ENCODE data around the gene SYNPR. TPM values are rescaled to one million over a fixed set of nuclear protein-coding genes. Genes with fewer than 3 reads are reported as not detected.

The SYNPR gene
- total RNA-seq, 1 experiment from 2014 or later, result 0.17 TPM

GRCh38 chr3:63343674-63344073 lies 65.6 kb downstream of the SYNPR start:
- H3K18ac ChIP-seq (ENCODE audit: insufficient read length, low read depth, low read length), result no peak overlapping the region
- peaks cover 11% of the 10 kb centered on the region; the same call in 1 of the 2 replicates for H3K4me1 ChIP-seq (ENCODE audit: insufficient read depth, low read length)
- no peaks in the 10 kb centered on the region for H3K27me3 ChIP-seq (ENCODE audit: insufficient read depth, low read length)
- no peaks in the 10 kb centered on the region for H3K79me2 ChIP-seq (ENCODE audit: insufficient read depth, low read length)
- no peaks in the 10 kb centered on the region for H3K9me3 ChIP-seq (ENCODE audit: control insufficient read depth, low read depth, low read length)
- no CpG with 5 or more reads among the region's 9 CpGs for WGBS (ENCODE audit: extremely low coverage, insufficient read length, low lambda C conversion rate)
- H3K9me3 Mint-ChIP-seq, result peaks cover 0 to 4% of the 10 kb centered on the region in 2 experiments; a peak in 3 of 5 replicates
- no peak overlapping the region for H2BK120ac ChIP-seq (ENCODE audit: low read depth, low read length, poor library complexity, severe bottlenecking)
- DNase-seq, result peak; percentile 77
- no peak overlapping the region for H2BK15ac ChIP-seq (ENCODE audit: low read depth, low read length)
- no peak overlapping the region for H3K9ac ChIP-seq (ENCODE audit: extremely low read depth, insufficient read length, low read length)
- no peak overlapping the region for H4K5ac ChIP-seq (ENCODE audit: insufficient read length, low read depth, low read length)
- H3K27ac ChIP-seq (ENCODE audit: insufficient read length, low read depth, low read length), result peak overlapping the region; percentile 67
- no peak overlapping the region for H4K91ac ChIP-seq (ENCODE audit: insufficient read length, low read depth, low read length)
- H3K4me3 Mint-ChIP-seq, result peak overlapping the region; percentile 7 to 55; a peak in 3 of 5 replicates
- H3K27ac Mint-ChIP-seq, result peak overlapping the region; percentile 84 to 93 (median 88); a peak in 5 of 7 replicates
- peak overlapping the region; percentile 11 for H3K4me2 ChIP-seq (ENCODE audit: insufficient read depth, insufficient read length, low read length)
- H3K36me3 Mint-ChIP-seq (ENCODE audit: insufficient read depth in 1 of 3, low read depth in 3 of 3), result peaks cover 0 to 5% (median 2%) of the 10 kb centered on the region in 3 experiments; a peak in 2 of 7 replicates
- no peak overlapping the region for H3T11ph ChIP-seq (ENCODE audit: low read length)
- H4K8ac ChIP-seq (replicated peaks; ENCODE audit: insufficient read length, low read depth, low read length), result no peak overlapping the region
- peaks cover 26 to 27% of the 10 kb centered on the region in 2 experiments for H3K4me1 Mint-ChIP-seq
- no peak overlapping the region for H3K56ac ChIP-seq (ENCODE audit: insufficient read length, low read depth, low read length)
- H3K14ac ChIP-seq (ENCODE audit: insufficient read depth, low read length), result no peak overlapping the region
- no peaks in the 10 kb centered on the region for H3K79me1 ChIP-seq (ENCODE audit: insufficient read depth, low read depth, low read length, poor library complexity, severe bottlenecking)
- no peak overlapping the region for H2BK12ac ChIP-seq (ENCODE audit: insufficient read length, low read depth, low read length)
- no peaks in the 10 kb centered on the region for H3K23me2 ChIP-seq (ENCODE audit: insufficient read length, low read depth, low read length, poor library complexity, severe bottlenecking)
- H2BK20ac ChIP-seq (ENCODE audit: low read depth, low read length, poor library complexity, severe bottlenecking), result no peak overlapping the region
- no peak overlapping the region for H2BK5ac ChIP-seq (ENCODE audit: insufficient read length, low read length)
- H4K20me1 ChIP-seq (ENCODE audit: control insufficient read depth, insufficient read depth, insufficient read length), result no peaks in the 10 kb centered on the region
- no peak overlapping the region for H2AFZ ChIP-seq (ENCODE audit: low read length)
- H3K27me3 Mint-ChIP-seq (ENCODE audit: low read depth), result no peaks in the 10 kb centered on the region
- H3K4ac ChIP-seq (ENCODE audit: low read depth, low read length), result no peak overlapping the region
- TF ChIP-seq CTCF (conservative IDR thresholded peaks at IDR 0.05), result no peak
- H3K23ac ChIP-seq (ENCODE audit: insufficient read length, low read depth, low read length), result no peak overlapping the region
- no peak overlapping the region for H2AK5ac ChIP-seq (ENCODE audit: insufficient read length, low read length)

All from H9 (cell line).